ENCODE results near the gene MAGEB1.

The MAGEB1 gene

GRCh38 chrX:30301208-30301607 lies 54.3 kb downstream of the MAGEB1 start:
- no peak for DNase-seq
